HCT116 (cell line): ENCODE data around the gene FLNA. TPM values are rescaled to one million over a fixed set of nuclear protein-coding genes. Genes with fewer than 3 reads are reported as not detected.

Experiments
- ATAC-seq: fragments of 200-7000 bp; cut with Tn5 transposase; 2 replicates; pipeline ENCODE4 v1.9.1; 2020; ENCODE audit warnings: mild to moderate bottlenecking, moderate library complexity
- BruUV-seq: library from RNA; stranded (reverse); fragments of 400-500 nt; replicated peaks from 2 replicates; lab custom pipeline; 2021; lab: Mats Ljungman, UMichigan
- CTCF ChIA-PET: fragments of 300-600 bp; sonication (Branson Sonifier 250); formaldehyde crosslinking; loops from one replicate; lab custom pipeline; 2021; ENCODE audit warnings: antibody characterized with exemption; lab: Charles Lee
- POLR2A ChIA-PET: fragments of 300-600, 350-600 bp; sonication (Branson Sonifier 250); formaldehyde crosslinking; loops from one replicate; lab custom pipeline; 2021; ENCODE audit warnings: antibody characterized with exemption; lab: Charles Lee
- RAD21 ChIA-PET, 2 experiments: fragments of 300-600 bp; sonication (Branson Sonifier 250); formaldehyde crosslinking; loops; one replicate each; lab custom pipeline; 2023; ENCODE audit warnings: low total read pairs in 2 of 2; ENCODE audit not compliant: uncharacterized antibody in 2 of 2, unreplicated experiment in 2 of 2, low non-redundant PET in 1 of 2; lab: Charles Lee
- DNase-seq: peaks from one replicate; pipeline ENCODE4 v3.0.0-alpha.2; 2010; ENCODE audit warnings: low read depth, low spot score
- H2AFZ ChIP-seq: fragments of 200-600 bp; shearing (Covaris generic), sonication (generic); 2 replicates; pipeline ENCODE4 v1.6.1; 2017; ENCODE audit warnings: low read depth, mixed run types, mixed read lengths, antibody characterized with exemption, low read length; ENCODE audit not compliant: poor library complexity, severe bottlenecking
- H3K27ac ChIP-seq: 2 replicates; pipeline ENCODE4 v1.5.1; 2012; ENCODE audit warnings: low read depth, low read length
- H3K27me3 ChIP-seq: fragments of 200-600 bp; sonication (generic); 2 replicates; pipeline ENCODE4 v1.6.1; 2016; ENCODE audit warnings: mixed run types, low read length, mixed read lengths; ENCODE audit not compliant: insufficient read depth
- H3K36me3 ChIP-seq, 2 experiments: fragments of 200-500 bp in 1 of 2; fragments of 200-600 bp in 1 of 2; sonication (Bioruptor generic) in 1 of 2; sonication (generic) in 1 of 2; 2 replicates each; pipeline versions ENCODE4 v1.5.1 to v1.6.1; 2014 to 2016; ENCODE audit warnings: low read length in 2 of 2, inconsistent platforms in 1 of 2, mixed read lengths in 1 of 2, mixed run types in 1 of 2; ENCODE audit not compliant: insufficient read depth in 2 of 2, control insufficient read depth in 1 of 2
- H3K4me1 ChIP-seq, 2 experiments: fragments of 200-600 bp in 1 of 2; sonication (generic) in 1 of 2; 2 replicates each; pipeline versions ENCODE4 v1.5.1 to v1.6.1; 2012 to 2017; ENCODE audit warnings: low read length in 2 of 2, inconsistent platforms in 1 of 2, mild to moderate bottlenecking in 1 of 2, mixed read lengths in 1 of 2, mixed run types in 1 of 2, moderate library complexity in 1 of 2; ENCODE audit not compliant: insufficient read depth in 2 of 2, control insufficient read depth in 1 of 2
- H3K4me2 ChIP-seq: fragments of 200-600 bp; sonication (generic); 2 replicates; pipeline ENCODE4 v1.6.1; 2017; ENCODE audit warnings: mixed run types, low read length, mixed read lengths
- H3K4me3 ChIP-seq, 2 experiments: fragments of 200-600 bp in 1 of 2; sonication (generic) in 1 of 2; replicated peaks in 1 of 2; 2 replicates each; pipeline ENCODE4 v1.5.1; 2011 to 2016; ENCODE audit warnings: low read length in 2 of 2, control low read depth in 1 of 2, low read depth in 1 of 2, mild to moderate bottlenecking in 1 of 2, mixed read lengths in 1 of 2, mixed run types in 1 of 2
- H3K79me2 ChIP-seq: fragments of 200-600 bp; sonication (generic); 2 replicates; pipeline ENCODE4 v1.6.1; 2017; ENCODE audit warnings: mild to moderate bottlenecking, mixed run types, low read length, moderate library complexity, mixed read lengths; ENCODE audit not compliant: insufficient read depth
- H3K9ac ChIP-seq: fragments of 200-600 bp; sonication (generic); 2 replicates; pipeline ENCODE4 v1.6.1; 2016; ENCODE audit warnings: low read length, mixed read lengths
- H3K9me2 ChIP-seq: fragments of 200-600 bp; sonication (generic), shearing (Covaris generic); 2 replicates; pipeline ENCODE4 v1.6.1; 2017; ENCODE audit warnings: mixed run types, mild to moderate bottlenecking, moderate library complexity; ENCODE audit not compliant: insufficient read depth
- H3K9me3 ChIP-seq, 2 experiments: fragments of 200-500 bp in 1 of 2; fragments of 200-600 bp in 1 of 2; sonication (Bioruptor generic) in 1 of 2; sonication (generic) in 1 of 2; 2 replicates each; pipeline ENCODE4 v1.6.1; 2014 to 2017; ENCODE audit warnings: low read length in 2 of 2, mixed read lengths in 2 of 2, inconsistent platforms in 1 of 2, low read depth in 1 of 2, mild to moderate bottlenecking in 1 of 2, mixed run types in 1 of 2, moderate library complexity in 1 of 2; ENCODE audit not compliant: control insufficient read depth in 1 of 2, insufficient read depth in 1 of 2
- H4K20me1 ChIP-seq: fragments of 200-600 bp; sonication (generic), shearing (Covaris generic); 2 replicates; pipeline ENCODE4 v1.6.1; 2017; ENCODE audit warnings: mixed run types, mild to moderate bottlenecking, moderate library complexity; ENCODE audit not compliant: insufficient read depth
- CBX3 ChIP-seq: IDR thresholded peaks from 2 replicates; pipeline ENCODE4 v1.6.1; 2012; ENCODE audit warnings: low read depth
- CEBPB ChIP-seq: IDR thresholded peaks from 2 replicates; pipeline ENCODE4 v1.6.1; 2012; ENCODE audit warnings: low read depth
- EGR1 ChIP-seq: IDR thresholded peaks from 2 replicates; pipeline ENCODE4 v1.6.1; 2012; ENCODE audit warnings: low read depth
- EZH2phosphoT487 ChIP-seq: fragments of 200-600 bp; IDR thresholded peaks from 2 replicates; pipeline ENCODE4 v1.6.1; 2018; ENCODE audit warnings: antibody characterized with exemption, borderline replicate concordance
- POLR2A ChIP-seq: IDR thresholded peaks from 2 replicates; pipeline ENCODE4 v1.7.0; 2011; ENCODE audit warnings: borderline replicate concordance; ENCODE audit not compliant: insufficient read depth, insufficient read length; ENCODE audit errors: extremely low read depth
- POLR2AphosphoS5 ChIP-seq: IDR thresholded peaks from 2 replicates; pipeline ENCODE4 v1.6.1; 2011; ENCODE audit warnings: mild to moderate bottlenecking, low read depth, low read length, moderate library complexity
- RAD21 ChIP-seq: IDR thresholded peaks from 2 replicates; pipeline ENCODE4 v1.6.1; 2012; ENCODE audit warnings: low read depth, mild to moderate bottlenecking
- SIN3A ChIP-seq: IDR thresholded peaks from 2 replicates; pipeline ENCODE4 v1.6.1; 2012; ENCODE audit warnings: low read depth
- SP1 ChIP-seq: IDR thresholded peaks from 2 replicates; pipeline ENCODE4 v1.6.1; 2012; ENCODE audit warnings: low read depth
- SRF ChIP-seq: IDR thresholded peaks from 2 replicates; pipeline ENCODE4 v1.6.1; 2012; ENCODE audit warnings: low read depth
- TCF7L2 ChIP-seq: IDR thresholded peaks from 2 replicates; pipeline ENCODE4 v1.7.0; 2011; ENCODE audit warnings: borderline replicate concordance, inconsistent platforms; ENCODE audit not compliant: insufficient read depth, insufficient read length; ENCODE audit errors: extremely low read depth
- YY1 ChIP-seq: IDR thresholded peaks from 2 replicates; pipeline ENCODE4 v1.6.1; 2011; ENCODE audit warnings: low read length, low read depth, moderate library complexity, mild to moderate bottlenecking; ENCODE audit not compliant: insufficient replicate concordance; ENCODE audit errors: extremely low read depth
- ZFX ChIP-seq: fragments of 450-650 bp; IDR thresholded peaks from 2 replicates; pipeline ENCODE4 v1.6.1; 2017
- intact Hi-C: fragments of 100-400 bp; cut with micrococcal nuclease; formaldehyde crosslinking; loops from 2 replicates; pipeline ENCODE4 v1.10.0; 2022
- total RNA-seq: library from RNA; stranded (reverse); gene quantifications from one replicate; pipeline ENCODE4 v1.2.1, GENCODE V29; 2021; ENCODE audit not compliant: unreplicated experiment
- TF ChIP-seq, protein P1 (sequence below): IDR thresholded peaks from 2 replicates; pipeline ENCODE4 v1.6.1; 2012; ENCODE audit warnings: low read depth
- TF ChIP-seq, protein P2 (sequence below): IDR thresholded peaks from 2 replicates; pipeline ENCODE4 v1.6.1; 2012
- TF ChIP-seq, protein P3 (sequence below): IDR thresholded peaks from 2 replicates; pipeline ENCODE4 v1.6.1; 2011; ENCODE audit warnings: mild to moderate bottlenecking, low read length, moderate library complexity; ENCODE audit not compliant: insufficient replicate concordance; ENCODE audit errors: extremely low read depth
- TF ChIP-seq, protein P4 (sequence below), 3 experiments: fragments of 200-600 bp in 1 of 3; sonication (generic) in 1 of 3; IDR thresholded peaks in 2 of 3; conservative IDR thresholded peaks in 1 of 3; 2 replicates each; pipeline ENCODE4 v1.5.1; 2012 to 2017; ENCODE audit warnings: low read depth in 2 of 3, low read length in 2 of 3, antibody characterized with exemption in 1 of 3, borderline replicate concordance in 1 of 3, control low read depth in 1 of 3, mild to moderate bottlenecking in 1 of 3, mixed read lengths in 1 of 3, mixed run types in 1 of 3, moderate library complexity in 1 of 3; ENCODE audit not compliant: insufficient read depth in 1 of 3

The FLNA gene
- total RNA-seq, 1 experiment from 2014 or later, result 546 TPM

DNA sequence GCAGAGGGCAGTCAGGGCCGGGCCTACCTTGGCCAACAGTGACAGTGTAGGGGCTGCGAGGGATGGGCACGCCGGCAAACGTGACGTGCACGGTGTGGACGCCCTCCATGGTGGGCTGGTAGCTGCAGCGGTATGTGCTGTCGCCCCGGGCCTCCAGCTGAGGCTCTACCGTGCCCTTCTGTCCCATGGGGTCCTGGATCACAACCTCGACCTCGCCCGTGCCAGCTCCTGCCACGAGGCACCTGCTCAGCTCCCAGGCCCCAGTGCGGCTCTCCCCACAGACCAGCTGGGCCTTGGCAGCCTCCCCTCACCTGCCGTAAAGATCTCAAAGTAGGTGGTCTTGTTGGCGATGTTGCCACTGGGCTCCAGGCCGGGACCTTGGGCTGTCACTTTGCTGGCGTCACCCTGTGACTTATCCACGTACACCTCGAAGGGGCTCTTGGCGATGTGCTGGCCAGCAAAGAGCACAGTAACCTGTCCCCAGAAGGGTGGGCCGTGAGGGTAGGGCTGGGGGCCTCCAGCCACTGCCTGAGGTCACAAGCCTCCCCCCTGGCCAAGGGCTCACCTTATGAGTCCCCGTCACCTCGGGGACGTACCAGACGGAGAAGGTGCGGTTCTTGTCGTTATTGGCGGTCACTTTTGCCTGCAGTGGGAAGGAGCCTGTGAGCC is 8.3 kb downstream of the FLNA start (continued):
- TF ChIP-seq, protein P1, sequence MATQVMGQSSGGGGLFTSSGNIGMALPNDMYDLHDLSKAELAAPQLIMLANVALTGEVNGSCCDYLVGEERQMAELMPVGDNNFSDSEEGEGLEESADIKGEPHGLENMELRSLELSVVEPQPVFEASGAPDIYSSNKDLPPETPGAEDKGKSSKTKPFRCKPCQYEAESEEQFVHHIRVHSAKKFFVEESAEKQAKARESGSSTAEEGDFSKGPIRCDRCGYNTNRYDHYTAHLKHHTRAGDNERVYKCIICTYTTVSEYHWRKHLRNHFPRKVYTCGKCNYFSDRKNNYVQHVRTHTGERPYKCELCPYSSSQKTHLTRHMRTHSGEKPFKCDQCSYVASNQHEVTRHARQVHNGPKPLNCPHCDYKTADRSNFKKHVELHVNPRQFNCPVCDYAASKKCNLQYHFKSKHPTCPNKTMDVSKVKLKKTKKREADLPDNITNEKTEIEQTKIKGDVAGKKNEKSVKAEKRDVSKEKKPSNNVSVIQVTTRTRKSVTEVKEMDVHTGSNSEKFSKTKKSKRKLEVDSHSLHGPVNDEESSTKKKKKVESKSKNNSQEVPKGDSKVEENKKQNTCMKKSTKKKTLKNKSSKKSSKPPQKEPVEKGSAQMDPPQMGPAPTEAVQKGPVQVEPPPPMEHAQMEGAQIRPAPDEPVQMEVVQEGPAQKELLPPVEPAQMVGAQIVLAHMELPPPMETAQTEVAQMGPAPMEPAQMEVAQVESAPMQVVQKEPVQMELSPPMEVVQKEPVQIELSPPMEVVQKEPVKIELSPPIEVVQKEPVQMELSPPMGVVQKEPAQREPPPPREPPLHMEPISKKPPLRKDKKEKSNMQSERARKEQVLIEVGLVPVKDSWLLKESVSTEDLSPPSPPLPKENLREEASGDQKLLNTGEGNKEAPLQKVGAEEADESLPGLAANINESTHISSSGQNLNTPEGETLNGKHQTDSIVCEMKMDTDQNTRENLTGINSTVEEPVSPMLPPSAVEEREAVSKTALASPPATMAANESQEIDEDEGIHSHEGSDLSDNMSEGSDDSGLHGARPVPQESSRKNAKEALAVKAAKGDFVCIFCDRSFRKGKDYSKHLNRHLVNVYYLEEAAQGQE, result no peak
- TF ChIP-seq, protein P2, sequence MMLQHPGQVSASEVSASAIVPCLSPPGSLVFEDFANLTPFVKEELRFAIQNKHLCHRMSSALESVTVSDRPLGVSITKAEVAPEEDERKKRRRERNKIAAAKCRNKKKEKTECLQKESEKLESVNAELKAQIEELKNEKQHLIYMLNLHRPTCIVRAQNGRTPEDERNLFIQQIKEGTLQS, result no peak
- TF ChIP-seq POLR2AphosphoS5 (no peak), TCF7L2 (no peak)

DNA sequence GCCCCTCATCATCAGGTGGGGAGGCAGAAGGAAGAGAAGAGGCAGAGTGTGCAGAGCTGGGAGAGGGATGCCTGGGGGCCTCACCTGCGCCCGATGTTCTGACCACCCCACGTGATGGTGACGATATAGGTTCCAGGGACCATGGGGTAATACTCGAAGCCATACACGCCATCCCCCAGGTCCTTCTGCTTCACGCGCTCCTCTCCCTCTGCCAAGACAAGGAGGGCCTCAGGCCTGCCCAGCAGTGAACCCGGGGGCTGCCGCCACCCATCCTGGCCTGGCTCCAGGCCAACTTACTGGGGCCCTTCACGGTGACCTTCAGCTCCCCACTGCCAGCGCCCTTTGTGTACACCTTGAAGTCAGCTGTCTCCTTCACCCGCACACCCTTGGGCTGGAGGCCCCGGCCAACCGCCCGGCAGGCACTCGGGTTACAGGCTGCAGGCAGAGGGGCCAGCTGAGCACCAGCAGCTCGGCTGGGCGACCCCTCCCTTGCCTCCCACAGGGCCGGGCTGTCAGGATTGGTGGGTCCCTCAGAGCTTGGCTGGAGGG is 9.3 kb downstream of the FLNA start:
- Histone ChIP-seq H3K27ac (no peak overlapping the region), H3K4me2 (no peak overlapping the region), H2AFZ (no peak overlapping the region), H3K4me1 (peaks cover 5 to 15% of the 10 kb centered on the region in 2 experiments), H3K79me2 (peaks cover 87% of the 10 kb centered on the region), H3K9ac (no peak overlapping the region), H4K20me1 (0 out of 2 replicates have a peak, but pooled peaks cover 2% of the 10 kb centered on the region), H3K27me3 (no peaks in the 10 kb centered on the region), H3K9me3 (no peaks in the 10 kb centered on the region), H3K36me3 (peaks cover 9 to 41% of the 10 kb centered on the region in 2 experiments; a peak in 3 of 4 replicates), H3K4me3 (no peak overlapping the region), H3K9me2 (no peaks in the 10 kb centered on the region)
- no TSS peak for BruUV-seq
- intact Hi-C loops, result no loop called here
- RAD21 ChIA-PET, result no interaction called here
- CTCF ChIA-PET, result no interaction called here
- ATAC-seq, result no peak
- DNase-seq, result no peak
- POLR2A ChIA-PET, result no interaction called here
- TF ChIP-seq SP1, result no peak
- TF ChIP-seq EZH2phosphoT487, result no peak
- TF ChIP-seq, protein P3, sequence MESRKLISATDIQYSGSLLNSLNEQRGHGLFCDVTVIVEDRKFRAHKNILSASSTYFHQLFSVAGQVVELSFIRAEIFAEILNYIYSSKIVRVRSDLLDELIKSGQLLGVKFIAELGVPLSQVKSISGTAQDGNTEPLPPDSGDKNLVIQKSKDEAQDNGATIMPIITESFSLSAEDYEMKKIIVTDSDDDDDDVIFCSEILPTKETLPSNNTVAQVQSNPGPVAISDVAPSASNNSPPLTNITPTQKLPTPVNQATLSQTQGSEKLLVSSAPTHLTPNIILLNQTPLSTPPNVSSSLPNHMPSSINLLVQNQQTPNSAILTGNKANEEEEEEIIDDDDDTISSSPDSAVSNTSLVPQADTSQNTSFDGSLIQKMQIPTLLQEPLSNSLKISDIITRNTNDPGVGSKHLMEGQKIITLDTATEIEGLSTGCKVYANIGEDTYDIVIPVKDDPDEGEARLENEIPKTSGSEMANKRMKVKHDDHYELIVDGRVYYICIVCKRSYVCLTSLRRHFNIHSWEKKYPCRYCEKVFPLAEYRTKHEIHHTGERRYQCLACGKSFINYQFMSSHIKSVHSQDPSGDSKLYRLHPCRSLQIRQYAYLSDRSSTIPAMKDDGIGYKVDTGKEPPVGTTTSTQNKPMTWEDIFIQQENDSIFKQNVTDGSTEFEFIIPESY, result no peak
- TF ChIP-seq POLR2A, result no peak
- TF ChIP-seq SRF, result no peak
- no peak for TF ChIP-seq CEBPB
- no peak for TF ChIP-seq CBX3
- TF ChIP-seq POLR2AphosphoS5, result no peak
- TF ChIP-seq, protein P4, sequence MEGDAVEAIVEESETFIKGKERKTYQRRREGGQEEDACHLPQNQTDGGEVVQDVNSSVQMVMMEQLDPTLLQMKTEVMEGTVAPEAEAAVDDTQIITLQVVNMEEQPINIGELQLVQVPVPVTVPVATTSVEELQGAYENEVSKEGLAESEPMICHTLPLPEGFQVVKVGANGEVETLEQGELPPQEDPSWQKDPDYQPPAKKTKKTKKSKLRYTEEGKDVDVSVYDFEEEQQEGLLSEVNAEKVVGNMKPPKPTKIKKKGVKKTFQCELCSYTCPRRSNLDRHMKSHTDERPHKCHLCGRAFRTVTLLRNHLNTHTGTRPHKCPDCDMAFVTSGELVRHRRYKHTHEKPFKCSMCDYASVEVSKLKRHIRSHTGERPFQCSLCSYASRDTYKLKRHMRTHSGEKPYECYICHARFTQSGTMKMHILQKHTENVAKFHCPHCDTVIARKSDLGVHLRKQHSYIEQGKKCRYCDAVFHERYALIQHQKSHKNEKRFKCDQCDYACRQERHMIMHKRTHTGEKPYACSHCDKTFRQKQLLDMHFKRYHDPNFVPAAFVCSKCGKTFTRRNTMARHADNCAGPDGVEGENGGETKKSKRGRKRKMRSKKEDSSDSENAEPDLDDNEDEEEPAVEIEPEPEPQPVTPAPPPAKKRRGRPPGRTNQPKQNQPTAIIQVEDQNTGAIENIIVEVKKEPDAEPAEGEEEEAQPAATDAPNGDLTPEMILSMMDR (IDR thresholded peaks at IDR 0.05 in 2 of 3, conservative IDR thresholded peaks at IDR 0.05 in 1 of 3; ENCODE audit: borderline replicate concordance in 1 of 3, insufficient read depth in 1 of 3, low read depth in 2 of 3, low read length in 2 of 3), result no peak
- no peak for TF ChIP-seq RAD21
- TF ChIP-seq SIN3A, result no peak
- TF ChIP-seq YY1, result no peak
- TF ChIP-seq ZFX, result no peak
- no peak for TF ChIP-seq EGR1
